Measurements from ENCODE around the gene NELFB.

Gene NELFB

DNA sequence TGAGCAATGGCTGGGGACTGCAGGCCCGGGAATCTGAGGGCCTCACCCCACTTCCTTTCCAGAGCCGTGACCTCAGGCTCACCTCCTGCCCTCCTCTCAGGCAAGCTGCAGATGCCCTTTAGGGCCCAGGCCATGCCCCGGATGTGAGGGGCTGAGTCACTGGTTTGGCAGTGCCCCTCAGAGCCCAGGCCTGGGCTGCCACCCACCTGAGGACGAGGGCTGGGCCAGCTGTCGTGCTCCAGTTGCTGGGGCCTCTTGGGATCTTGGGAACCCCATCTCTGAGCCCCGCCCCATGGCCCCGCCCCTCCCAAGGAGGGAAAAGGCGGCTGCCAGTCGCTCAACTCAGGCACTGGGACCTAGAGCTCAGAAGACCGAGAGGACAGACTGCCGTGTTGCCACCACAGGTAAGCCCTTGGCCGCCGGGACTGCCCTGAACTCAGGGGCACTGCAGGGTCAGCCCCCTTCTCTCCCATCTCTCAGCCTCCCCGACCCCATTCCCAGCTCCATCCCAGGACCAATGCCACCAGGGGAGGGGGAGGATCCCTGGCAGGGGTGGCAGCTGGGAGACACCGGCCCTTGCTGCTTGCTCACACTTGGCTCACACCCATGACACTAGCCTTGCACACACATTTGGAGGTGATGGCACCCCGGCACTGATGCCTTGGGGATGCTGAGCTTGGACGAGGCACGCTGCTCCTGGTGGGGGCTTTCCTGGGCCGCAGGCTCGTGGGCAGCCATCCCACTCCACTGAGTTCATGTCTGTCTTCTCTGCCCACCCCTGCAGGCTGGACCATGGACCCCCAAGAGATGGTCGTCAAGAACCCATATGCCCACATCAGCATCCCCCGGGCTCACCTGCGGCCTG, 30.1 kb upstream of the NELFB start, which contains the start of gene CYSRT1:
Gene CYSRT1, plus strand, starts transcription at position 345 of the 865 bp plus-strand sequence. Its CDS starts 448 bp downstream, at position 793.
- no peak for DNase-seq

DNA sequence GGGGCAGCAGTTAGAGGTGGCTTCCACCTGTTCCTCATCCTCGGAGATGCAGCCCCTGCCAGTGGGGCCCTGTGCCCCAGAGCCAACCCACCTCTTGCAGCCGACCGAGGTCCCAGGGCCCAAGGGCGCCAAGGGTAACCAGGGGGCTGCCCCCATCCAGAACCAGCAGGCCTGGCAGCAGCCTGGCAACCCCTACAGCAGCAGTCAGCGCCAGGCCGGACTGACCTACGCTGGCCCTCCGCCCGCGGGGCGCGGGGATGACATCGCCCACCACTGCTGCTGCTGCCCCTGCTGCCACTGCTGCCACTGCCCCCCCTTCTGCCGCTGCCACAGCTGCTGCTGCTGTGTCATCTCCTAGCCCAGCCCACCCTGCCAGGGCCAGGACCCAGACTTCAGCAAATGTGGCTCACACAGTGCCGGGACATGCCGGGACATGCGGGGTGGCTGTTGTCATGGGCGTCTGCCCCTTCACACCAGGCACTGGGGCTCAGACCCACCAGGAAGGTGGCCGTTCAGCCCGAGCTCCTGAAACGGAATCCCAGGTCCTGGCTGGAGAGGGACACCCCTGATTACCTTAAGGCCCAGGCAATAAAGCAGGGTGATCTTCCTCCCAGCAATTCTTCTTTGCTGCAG, 29.3 kb upstream of the NELFB start:
- no peak for DNase-seq

DNA sequence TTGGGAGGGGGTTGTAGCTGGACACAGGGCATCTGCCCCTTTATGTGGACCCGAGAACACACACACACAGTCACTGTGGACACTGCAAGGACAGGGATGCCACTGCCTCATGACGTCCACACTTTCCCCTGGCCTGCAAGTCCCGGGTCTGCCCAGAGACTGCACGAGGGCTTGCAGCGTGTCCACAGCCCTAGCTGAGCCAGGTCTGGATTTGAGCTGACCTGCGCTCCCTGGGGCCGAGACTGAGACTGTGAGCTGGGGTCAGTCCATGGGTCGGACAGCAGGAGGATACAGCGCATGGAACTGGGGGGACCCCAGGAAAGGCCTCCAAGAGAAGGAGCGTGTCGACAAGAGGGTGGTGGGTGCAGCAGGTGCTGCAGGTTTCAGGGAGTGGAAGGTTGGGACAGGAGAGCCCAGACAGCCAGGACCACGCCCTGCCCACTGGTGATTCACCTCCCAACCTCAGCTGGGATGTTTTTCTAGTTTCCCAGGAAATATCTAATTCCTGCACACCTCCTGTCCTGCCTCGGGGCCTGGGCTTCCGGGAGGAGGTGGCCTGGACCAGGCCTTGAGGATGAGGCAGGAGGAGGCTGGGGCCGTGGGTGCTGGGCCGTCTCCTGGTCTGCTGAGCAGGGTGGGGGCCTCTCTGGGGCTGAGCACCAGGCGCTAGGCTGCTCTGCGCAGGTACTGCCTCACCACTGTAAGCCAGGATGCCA, 28.6 kb upstream of the NELFB start:
- DNase-seq, result no peak

DNA sequence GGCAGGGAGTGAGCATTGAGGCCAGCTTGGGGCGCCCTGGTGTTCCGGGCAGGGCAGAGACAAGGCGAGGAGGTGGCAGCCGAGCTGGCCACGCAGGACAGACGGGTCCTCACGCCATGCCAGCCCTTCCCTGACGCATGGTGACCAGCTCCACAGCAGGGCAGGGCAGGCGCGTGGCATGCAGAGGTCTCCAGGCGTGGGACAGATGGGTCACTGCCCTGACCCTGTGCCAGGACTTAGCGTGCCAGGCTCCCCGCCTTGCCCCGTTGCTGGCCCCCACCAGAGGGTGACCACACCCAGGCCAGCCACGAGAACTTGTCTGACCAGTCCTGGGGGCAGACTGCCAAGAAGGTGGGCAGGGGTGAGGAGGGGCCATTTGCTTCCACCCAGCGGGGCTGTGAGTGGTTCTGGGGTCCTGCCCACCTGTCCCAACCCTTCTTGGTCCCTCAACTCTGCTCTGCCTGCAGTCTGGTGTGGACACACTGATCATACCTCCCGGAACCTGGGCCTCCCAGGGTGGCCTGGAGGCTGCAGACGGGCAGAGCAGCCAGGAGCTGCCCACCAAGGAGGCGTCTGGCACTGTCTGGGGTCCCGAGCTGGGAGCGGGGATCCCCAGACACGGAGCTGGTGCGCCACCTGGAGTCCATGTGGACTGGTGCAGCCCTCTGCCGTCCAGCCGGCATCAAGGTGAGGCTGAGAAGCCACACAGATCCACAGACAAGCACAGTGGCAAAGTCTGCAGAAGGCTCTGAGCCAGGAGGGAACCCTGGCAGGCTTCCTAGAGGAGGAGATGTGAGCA, 27.9 kb upstream of the NELFB start, which contains the start of gene RNF224:
Gene RNF224, plus strand, starts transcription at position 449 of the 799 bp plus-strand sequence. CDS start 834 bp downstream, outside the sequence.
- DNase-seq, result peak; percentile 86

DNA sequence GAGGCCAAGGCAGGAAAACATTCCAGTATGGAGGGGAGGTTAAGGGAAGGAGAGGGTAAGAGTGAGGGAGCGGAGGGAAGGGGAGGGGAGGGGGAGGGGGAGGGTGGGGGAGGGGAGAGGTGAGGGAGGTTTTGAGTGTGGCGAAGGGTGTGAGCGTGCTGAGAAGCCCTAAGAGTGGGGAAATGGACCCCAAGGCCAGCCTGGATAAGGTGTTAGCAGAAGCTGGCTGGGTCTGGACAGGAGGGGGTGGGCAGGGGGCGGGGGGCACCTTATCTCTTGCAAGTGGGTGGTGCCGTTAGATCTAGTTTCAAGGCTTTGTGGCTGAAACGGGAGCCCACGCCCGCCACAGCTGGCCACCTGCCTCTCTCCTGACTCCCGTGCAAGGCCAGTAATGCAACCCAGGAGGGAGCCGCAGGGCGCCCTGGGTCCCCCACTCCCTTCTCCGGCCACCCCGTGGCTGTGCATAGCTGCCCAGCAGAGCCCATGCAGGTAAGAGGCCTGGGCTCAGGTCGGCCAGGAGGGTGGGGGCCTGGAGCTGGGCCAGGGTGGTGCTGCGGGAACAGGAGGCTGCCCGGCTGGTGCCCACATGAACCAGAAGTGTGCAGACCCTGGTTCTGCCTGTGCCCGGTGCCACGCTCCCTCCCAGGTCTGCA, 27.1 kb upstream of the NELFB start:
- DNase-seq, result no peak

DNA sequence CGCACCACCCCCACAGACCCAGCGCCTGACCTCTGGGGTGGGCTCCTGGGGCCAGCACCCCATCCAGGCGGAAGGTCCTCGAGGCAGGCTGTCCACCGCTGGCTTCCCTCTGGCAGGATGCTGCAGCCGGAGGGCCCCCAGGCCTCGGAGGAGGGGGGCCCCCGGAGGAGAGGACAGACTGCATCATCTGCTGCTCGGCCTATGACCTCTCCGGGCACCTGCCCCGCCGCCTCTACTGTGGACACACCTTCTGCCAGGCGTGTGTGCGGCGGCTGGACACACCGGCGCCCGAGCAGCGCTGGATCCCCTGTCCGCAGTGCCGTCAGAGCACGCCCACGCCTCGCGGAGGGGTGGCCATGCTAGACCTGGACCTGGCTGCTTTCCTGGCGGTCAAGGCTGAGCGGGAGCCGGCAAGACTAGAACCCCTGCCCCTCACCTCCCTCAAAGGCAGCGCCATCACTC, 26.6 kb upstream of the NELFB start:
- DNase-seq, result no peak

DNA sequence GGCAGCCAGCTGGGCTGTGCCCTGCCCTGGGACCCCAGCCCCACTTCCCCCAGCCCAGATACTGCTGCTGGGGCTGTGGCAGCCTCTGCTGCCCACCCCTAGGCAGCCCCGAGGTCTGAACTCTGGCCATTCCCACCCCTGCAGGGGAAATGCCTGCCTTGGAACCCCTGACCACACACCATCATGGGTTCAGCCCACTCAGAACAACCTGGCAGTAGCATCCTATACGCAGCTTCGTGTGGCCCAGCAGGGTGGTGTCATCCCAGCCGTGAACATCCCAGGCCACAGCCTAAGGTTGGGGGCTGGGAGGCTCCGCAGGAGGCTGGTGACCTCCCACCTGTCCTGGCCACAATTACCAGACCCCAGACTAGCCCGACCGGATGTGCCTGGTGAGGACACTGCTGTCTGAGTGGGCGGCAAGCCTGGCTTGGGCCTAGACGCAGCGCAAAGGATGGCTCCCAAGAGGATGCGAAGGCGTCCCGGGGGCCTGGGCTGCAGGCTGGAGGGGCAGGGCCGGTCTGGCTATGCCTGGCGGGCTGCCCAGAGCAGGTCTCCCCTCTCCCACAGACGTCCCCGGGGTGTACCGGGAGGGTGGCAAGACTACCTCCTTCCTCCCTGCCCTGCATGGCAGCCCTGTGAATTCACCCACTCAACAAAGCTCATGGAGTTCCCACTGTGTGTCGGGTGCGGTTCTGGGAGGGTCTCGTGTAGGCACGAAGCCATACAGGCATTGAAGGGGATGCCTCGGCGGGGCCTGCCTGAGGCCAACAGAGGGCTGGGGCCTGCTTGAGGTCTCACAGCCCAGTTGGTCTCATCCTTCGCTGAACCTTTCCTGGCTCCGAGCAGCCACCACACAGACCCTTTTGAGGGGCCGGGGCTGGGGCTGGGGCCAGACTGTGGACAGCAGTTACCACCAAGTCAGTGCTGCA, 25.9 kb upstream of the NELFB start:
- no peak for DNase-seq

DNA sequence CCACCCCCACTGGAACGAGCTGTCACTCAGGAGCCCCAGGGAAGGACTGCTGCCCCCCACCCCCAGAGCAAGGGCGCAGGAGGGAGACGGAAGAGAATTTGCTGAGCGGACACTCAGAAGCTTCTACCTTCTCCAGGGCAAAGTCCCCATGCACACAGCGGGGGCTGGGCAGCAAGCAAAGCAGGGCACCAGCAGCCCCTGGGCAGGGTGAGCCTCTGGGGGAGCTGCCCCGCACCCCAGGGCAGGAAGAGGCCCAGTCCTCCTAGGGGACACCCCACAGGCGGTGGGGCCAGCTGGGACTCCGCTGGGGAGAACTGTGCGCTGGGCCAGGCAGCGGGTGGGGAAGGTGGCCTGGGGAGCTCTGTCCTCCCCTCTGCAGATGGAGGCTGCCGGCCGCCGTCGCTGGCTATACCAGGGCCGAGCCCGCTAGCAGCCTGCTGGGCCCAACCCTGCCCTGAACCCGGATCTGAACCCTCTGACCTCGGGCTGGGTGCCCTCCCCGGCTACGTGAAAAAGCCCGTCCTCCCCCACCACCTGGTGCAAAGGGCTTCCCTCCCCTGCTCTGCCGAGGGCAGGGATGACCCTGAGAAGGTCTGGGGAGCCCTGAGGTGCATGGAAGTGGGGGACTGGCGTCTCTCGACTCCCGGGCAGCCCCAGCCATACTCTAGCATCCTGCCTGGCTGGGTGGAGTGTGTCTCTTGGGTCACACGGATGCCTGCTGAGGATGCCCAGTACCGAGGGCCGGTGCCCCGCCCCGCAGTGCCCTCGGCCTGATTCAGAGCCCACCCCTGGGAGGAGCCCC, 25.0 kb upstream of the NELFB start:
- DNase-seq, result no peak

DNA sequence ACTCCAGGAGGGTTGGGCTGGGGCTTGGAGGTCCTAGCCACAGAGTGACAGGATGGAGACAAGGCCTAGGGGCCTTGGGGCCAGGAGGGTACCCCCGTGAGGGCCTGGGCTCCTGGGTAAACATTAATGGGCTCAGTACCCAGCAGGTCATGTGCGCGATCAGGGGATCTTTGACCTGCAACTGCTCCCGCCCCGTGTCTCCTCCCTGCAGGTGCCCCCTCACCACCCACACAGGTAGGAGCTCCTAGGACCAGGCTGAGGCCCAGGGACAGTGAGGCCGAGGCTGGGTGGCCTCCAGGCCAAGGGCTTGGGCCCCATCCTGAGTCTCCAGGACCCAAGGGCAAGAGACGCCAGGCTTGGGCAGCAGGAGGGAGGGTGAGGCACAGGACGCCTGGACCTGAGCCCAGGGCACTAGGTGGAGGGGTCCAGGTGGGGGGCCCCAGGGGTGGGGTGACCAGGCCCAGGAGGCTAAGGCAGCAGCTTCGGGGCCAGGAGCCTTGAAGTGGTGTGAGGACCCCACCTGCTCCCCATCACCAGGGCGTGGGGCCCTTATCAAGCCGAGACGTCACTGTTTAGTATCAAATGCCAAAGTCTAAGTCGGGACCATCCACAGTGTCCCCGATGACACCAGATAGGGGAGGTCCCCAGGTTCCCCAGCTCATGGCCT, 24.3 kb upstream of the NELFB start, which contains the start of gene SLC34A3:
Gene SLC34A3, plus strand, starts transcription at position 197 of the 667 bp plus-strand sequence. CDS start 802 bp downstream, outside the sequence.
- no peak for DNase-seq

DNA sequence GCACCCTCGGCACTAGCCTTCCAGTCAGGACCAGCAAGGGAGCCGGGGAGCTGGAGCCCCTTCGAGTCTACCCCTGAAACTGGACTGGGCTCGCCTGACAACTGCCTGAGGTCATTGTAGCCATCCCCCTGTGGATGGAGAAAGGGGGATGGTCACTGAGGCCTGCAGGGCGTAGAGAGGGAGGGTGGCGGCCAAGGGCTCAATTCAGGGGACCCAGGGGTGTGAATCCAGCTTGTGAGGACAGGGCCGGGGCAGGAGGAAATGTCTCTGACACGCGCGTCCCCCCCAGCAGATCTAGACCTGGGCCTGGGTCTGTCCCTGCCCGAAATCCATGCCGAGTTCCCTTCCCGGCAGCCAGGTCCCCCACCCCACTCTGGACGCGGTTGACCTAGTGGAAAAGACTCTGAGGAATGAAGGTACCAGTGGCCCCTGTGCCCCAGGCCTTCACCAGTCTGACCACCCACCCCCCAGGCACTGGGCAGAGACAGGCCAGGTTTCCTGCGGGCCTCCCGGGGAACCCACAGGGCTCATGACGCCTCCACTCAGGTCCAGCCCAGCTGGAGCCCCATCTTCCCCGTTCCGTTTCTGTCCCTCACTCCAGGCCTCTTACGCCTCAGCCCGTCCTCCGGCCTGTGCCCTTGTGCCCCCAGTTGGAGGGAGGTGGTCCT, 23.6 kb upstream of the NELFB start:
- DNase-seq, result no peak

DNA sequence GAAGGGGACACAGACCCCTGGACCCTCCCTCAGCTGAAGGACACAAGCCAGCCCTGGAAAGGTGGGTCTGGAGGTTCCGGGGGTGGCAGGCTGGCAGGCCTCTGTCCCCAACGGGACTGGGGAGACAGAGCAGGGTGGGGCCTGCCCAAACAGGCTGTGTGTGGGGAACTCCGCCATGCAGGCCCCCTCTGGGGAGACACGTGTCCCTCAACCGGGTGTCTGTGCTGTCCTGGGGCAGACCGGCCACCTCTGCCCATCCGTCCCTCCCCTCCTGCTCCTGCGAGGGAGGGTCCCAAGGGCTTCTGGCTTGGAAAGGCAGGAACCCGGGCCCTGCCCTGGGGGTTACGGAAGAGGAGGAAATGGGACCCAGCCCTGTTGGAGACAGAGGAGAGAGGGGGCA, 23.0 kb upstream of the NELFB start:
- no peak for DNase-seq

DNA sequence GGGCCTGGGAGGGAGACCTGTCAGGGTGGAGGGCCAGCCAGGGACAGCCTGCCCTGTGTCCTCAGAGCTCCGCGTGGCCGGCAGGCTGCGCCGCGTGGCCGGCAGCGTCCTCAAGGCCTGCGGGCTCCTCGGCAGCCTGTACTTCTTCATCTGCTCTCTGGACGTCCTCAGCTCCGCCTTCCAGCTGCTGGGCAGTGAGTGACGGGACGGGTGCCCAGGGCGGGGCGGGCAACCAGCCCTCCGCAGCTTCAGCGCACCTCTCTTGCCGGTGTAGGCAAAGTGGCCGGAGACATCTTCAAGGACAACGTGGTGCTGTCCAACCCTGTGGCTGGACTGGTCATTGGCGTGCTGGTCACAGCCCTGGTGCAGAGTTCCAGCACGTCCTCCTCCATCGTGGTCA, 22.6 kb upstream of the NELFB start:
- DNase-seq, result no peak

DNA sequence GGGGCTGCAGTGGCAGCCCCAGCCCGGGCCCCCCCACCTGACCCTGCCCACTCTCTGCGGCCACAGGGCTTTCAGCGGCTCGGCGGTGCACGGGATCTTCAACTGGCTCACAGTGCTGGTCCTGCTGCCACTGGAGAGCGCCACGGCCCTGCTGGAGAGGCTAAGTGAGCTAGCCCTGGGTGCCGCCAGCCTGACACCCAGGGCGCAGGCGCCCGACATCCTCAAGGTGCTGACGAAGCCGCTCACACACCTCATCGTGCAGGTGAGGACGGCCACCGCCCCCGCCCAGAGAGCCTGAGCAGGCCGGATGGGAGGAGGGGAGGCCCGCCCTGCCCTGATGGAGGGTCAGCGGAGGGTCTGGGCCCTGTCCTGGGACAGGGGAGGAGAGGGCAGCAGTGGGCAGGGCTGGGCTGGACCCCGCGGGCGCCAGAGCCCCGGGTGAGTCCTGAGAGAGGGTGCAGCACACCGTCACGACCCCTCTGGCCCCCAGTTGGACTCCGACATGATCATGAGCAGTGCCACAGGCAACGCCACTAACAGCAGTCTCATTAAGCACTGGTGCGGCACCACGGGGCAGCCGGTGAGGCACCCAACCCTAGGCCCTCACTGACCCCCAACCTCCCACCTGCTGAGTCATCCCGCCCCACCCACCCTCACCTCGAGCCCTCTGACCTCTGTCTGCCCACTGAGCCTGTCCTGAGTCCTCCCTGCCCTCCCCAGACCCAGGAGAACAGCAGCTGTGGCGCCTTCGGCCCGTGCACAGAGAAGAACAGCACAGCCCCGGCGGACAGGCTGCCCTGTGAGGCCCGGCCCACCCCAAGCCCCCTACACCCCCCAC, 21.8 kb upstream of the NELFB start:
- DNase-seq, result no peak

DNA sequence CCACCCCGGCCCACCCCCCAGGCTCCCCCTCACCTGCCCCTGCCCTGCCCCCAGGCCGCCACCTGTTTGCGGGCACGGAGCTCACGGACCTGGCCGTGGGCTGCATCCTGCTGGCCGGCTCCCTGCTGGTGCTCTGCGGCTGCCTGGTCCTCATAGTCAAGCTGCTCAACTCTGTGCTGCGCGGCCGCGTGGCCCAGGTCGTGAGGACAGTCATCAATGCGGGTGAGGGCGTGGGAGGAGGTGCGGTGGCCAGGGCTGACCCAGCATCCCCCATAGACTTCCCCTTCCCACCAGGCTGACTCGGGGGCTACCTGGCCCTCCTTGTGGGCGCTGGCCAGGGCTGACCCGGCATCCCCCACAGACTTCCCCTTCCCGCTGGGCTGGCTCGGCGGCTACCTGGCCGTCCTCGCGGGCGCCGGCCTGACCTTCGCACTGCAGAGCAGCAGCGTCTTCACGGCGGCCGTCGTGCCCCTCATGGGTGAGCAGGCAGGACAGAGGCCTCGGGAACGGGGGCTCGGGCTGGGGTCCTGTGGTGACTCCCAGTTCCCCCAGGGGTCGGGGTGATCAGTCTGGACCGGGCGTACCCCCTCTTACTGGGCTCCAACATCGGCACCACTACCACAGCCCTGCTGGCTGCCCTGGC, 21.0 kb upstream of the NELFB start:
- DNase-seq, result no peak

DNA sequence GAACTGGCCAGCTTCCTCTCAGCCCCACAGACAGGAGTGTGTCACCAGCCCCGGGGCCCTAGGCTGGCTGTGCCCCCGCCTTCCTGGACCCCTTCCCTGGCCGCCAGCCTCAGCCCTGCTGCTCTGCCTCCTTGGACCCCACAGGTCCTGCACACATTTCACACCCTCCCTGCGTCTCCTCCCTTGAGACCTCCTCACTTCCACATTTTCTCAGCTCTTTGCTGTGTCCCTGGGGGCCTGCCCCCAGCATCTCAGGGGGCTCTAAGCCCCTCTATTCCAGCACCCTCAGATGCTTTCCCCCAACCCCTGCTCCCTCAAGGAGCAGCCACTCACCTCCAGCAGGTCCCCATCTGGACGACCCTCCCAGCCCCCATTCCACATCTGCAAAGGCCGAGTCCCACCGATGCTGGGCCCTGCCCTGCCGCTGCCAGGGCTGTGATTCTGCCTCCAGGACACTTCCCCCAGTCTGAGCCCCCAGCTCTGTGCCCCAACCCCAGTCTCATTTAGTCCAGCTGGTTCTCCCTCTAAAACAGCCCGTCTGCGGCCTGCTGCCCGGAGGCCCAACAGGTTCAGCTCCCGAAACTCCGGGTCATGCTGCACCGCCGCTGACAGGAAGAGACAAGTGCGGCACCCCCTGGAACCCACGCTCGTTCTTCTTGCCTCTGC, 20.2 kb upstream of the NELFB start:
- DNase-seq, result no peak

DNA sequence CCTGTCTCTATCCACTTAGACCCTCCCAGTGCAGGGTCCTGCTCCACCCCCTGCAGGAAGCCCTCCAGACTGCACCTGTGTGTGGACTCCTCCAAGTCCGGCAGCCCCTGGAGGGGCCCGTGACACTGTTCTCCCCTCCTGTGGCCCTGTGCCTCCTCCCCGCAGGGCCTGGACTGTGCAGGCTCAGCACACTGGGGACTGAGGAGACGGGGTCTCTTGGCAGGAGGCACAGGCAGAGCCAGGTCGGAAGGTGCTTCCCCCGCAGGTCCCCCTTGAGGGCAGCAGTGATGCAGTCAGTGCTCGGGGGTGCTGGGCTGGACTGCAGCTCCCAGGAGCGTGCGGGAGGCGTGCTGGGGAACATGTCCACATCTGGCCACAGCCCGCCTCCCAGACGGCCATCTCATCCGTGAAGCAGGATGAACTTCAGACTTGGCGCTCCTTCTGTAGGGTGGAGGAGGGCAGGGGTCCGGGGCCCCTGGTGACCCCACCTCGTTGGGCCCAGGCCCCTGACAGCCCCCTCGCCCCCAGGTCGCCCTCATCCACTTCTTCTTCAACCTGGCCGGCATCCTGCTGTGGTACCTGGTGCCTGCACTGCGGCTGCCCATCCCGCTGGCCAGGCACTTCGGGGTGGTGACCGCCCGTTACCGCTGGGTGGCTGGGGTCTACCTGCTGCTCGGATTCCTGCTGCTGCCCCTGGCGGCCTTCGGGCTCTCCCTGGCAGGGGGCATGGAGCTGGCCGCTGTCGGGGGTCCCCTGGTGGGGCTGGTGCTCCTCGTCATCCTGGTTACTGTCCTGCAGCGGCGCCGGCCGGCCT, 19.5 kb upstream of the NELFB start:
- DNase-seq, result no peak

Data from right forelimb (tissue), 1 donor.